Caco-2 (cell line): Measurements from ENCODE around the gene VWA8. TPM values are rescaled to one million over a fixed set of nuclear protein-coding genes. Genes with fewer than 3 reads are reported as not detected.

Experiments used
- BruUV-seq: library from RNA; stranded (reverse); fragments of 400-500 nt; replicated peaks from 2 replicates; lab custom pipeline; 2021; lab: Mats Ljungman, UMichigan
- CTCF ChIA-PET: fragments of 300-600 bp; sonication (Branson Sonifier 250); formaldehyde crosslinking; loops from one replicate; lab custom pipeline; 2022; ENCODE audit warnings: antibody characterized with exemption; lab: Charles Lee
- POLR2A ChIA-PET: fragments of 300-600 bp; sonication (Branson Sonifier 250); formaldehyde crosslinking; loops from one replicate; lab custom pipeline; 2022; ENCODE audit warnings: antibody characterized with exemption; lab: Charles Lee
- DNase-seq, 2 experiments: peaks; one replicate each; pipeline versions ENCODE4 v3.0.0 to v3.0.0-alpha.2; 2020 to 2022
- H3K27me3 ChIP-seq: replicated peaks from 2 replicates; pipeline ENCODE4 v1.6.0; 2011; ENCODE audit warnings: low read length; ENCODE audit not compliant: control insufficient read depth, insufficient read depth
- H3K36me3 ChIP-seq: 2 replicates; pipeline ENCODE4 v1.5.1; 2011; ENCODE audit warnings: low read length; ENCODE audit not compliant: control insufficient read depth, insufficient read depth
- H3K4me1 ChIP-seq: fragments of 250-450 bp; sonication (Bioruptor Pico); 2 replicates; pipeline ENCODE4 v1.5.1; 2020; ENCODE audit warnings: mild to moderate bottlenecking
- H3K4me3 ChIP-seq: 2 replicates; pipeline ENCODE4 v1.5.1; 2011; ENCODE audit warnings: low read depth, mild to moderate bottlenecking, control low read depth, low read length
- H3K9me3 ChIP-seq: fragments of 250-450 bp; sonication (Bioruptor Pico); 2 replicates; pipeline ENCODE4 v1.5.1; 2020; ENCODE audit warnings: mild to moderate bottlenecking, moderate library complexity
- H3K27ac Mint-ChIP-seq: one replicate; pipeline ENCODE4 v1.8.0; 2022; ENCODE audit warnings: mixed read lengths; ENCODE audit not compliant: unreplicated experiment
- H3K27me3 Mint-ChIP-seq: one replicate; pipeline ENCODE4 v1.8.0; 2022; ENCODE audit warnings: mixed read lengths; ENCODE audit not compliant: insufficient read depth, unreplicated experiment
- H3K36me3 Mint-ChIP-seq: one replicate; pipeline ENCODE4 v1.8.0; 2022; ENCODE audit warnings: mild to moderate bottlenecking, mixed read lengths; ENCODE audit not compliant: insufficient read depth, unreplicated experiment
- H3K4me1 Mint-ChIP-seq: one replicate; pipeline ENCODE4 v1.8.0; 2022; ENCODE audit warnings: low read depth, mixed read lengths; ENCODE audit not compliant: unreplicated experiment
- H3K4me3 Mint-ChIP-seq: one replicate; pipeline ENCODE4 v1.8.0; 2022; ENCODE audit warnings: mild to moderate bottlenecking, moderate library complexity, mixed read lengths; ENCODE audit not compliant: unreplicated experiment
- H3K9me3 Mint-ChIP-seq: one replicate; pipeline ENCODE4 v1.8.0; 2022; ENCODE audit warnings: mixed read lengths; ENCODE audit not compliant: unreplicated experiment
- CTCF ChIP-seq, 2 experiments: fragments of 200-600 bp in 1 of 2; IDR thresholded peaks; 1 replicate in 1 of 2; 2 replicates in 1 of 2; pipeline versions ENCODE4 v1.5.1 to v1.8.0; 2011 to 2022; ENCODE audit warnings: antibody characterized with exemption in 1 of 2, control low read depth in 1 of 2, inconsistent platforms in 1 of 2, low read depth in 1 of 2, low read length in 1 of 2, mild to moderate bottlenecking in 1 of 2, moderate library complexity in 1 of 2; ENCODE audit not compliant: insufficient read depth in 1 of 2, severe bottlenecking in 1 of 2, unreplicated experiment in 1 of 2
- intact Hi-C: fragments of 100-400 bp; cut with micrococcal nuclease; formaldehyde crosslinking; loops from one replicate; pipeline ENCODE4 v1.10.0; 2022; ENCODE audit not compliant: unreplicated experiment
- total RNA-seq: library from RNA; stranded (reverse); gene quantifications from 2 replicates; pipeline ENCODE4 v1.2.3, GENCODE V29; 2022

VWA8 gene
- total RNA-seq, 1 experiment from 2014 or later: 20.7 TPM

GRCh38 chr13:41938918-41939317, 22.0 kb downstream of the VWA8 start:
- ChIA-PET POLR2A (interaction anchor here (0.7 kb wide), 1 partner anchor 1636 kb away, joined by 4 read pairs; no protein-coding TSS in a partner anchor), CTCF (no interaction called here)
- Mint-ChIP-seq H3K9me3 (no peaks in the 10 kb centered on the region), H3K36me3 (no peaks in the 10 kb centered on the region), H3K4me3 (no peak overlapping the region), H3K27ac (no peak overlapping the region), H3K27me3 (no peaks in the 10 kb centered on the region), H3K4me1 (peaks cover 6% of the 10 kb centered on the region)
- Histone ChIP-seq H3K27me3 (no peaks in the 10 kb centered on the region), H3K36me3 (no peaks in the 10 kb centered on the region), H3K4me1 (peaks cover 4% of the 10 kb centered on the region; the same call in 1 of the 2 replicates), H3K4me3 (no peak overlapping the region), H3K9me3 (no peaks in the 10 kb centered on the region)
- DNase-seq: no peak
- intact Hi-C loops: no loop called here
- no TSS peak for BruUV-seq
- TF ChIP-seq CTCF (IDR thresholded peaks at IDR 0.05; ENCODE audit: insufficient read depth in 1 of 2, low read depth in 1 of 2, low read length in 1 of 2, severe bottlenecking in 1 of 2, unreplicated experiment in 1 of 2): no peak

GRCh38 chr13:41937388-41937787, 23.5 kb downstream of the VWA8 start:
- Mint-ChIP-seq H3K9me3 (no peaks in the 10 kb centered on the region), H3K27me3 (no peaks in the 10 kb centered on the region), H3K4me3 (no peak overlapping the region), H3K4me1 (peaks cover 6% of the 10 kb centered on the region), H3K27ac (no peak overlapping the region), H3K36me3 (no peaks in the 10 kb centered on the region)
- no peak for DNase-seq
- peaks cover 4% of the 10 kb centered on the region; the same call in 1 of the 2 replicates for H3K4me1 ChIP-seq
- no peak for TF ChIP-seq CTCF (IDR thresholded peaks at IDR 0.05; ENCODE audit: insufficient read depth in 1 of 2, low read depth in 1 of 2, low read length in 1 of 2, severe bottlenecking in 1 of 2, unreplicated experiment in 1 of 2)
- POLR2A ChIA-PET: no interaction called here
- intact Hi-C loops: no loop called here
- no peaks in the 10 kb centered on the region for H3K36me3 ChIP-seq
- no peaks in the 10 kb centered on the region for H3K9me3 ChIP-seq
- no peak overlapping the region for H3K4me3 ChIP-seq
- H3K27me3 ChIP-seq: no peaks in the 10 kb centered on the region
- no TSS peak for BruUV-seq
- CTCF ChIA-PET: no interaction called here

GRCh38 chr13:41935501-41935900, 25.4 kb downstream of the VWA8 start:
- intact Hi-C loops: no loop called here
- no peak overlapping the region for H3K27ac Mint-ChIP-seq
- Histone ChIP-seq H3K9me3 (no peaks in the 10 kb centered on the region), H3K4me3 (no peak overlapping the region), H3K27me3 (no peaks in the 10 kb centered on the region), H3K36me3 (no peaks in the 10 kb centered on the region), H3K4me1 (peaks cover 4% of the 10 kb centered on the region; the same call in 1 of the 2 replicates)
- CTCF ChIA-PET: no interaction called here
- POLR2A ChIA-PET: no interaction called here
- H3K4me1 Mint-ChIP-seq: peaks cover 6% of the 10 kb centered on the region
- BruUV-seq: no TSS peak
- no peaks in the 10 kb centered on the region for H3K27me3 Mint-ChIP-seq
- H3K9me3 Mint-ChIP-seq: no peaks in the 10 kb centered on the region
- DNase-seq: no peak
- TF ChIP-seq CTCF (IDR thresholded peaks at IDR 0.05; ENCODE audit: insufficient read depth in 1 of 2, low read depth in 1 of 2, low read length in 1 of 2, severe bottlenecking in 1 of 2, unreplicated experiment in 1 of 2): no peak
- H3K36me3 Mint-ChIP-seq: no peaks in the 10 kb centered on the region
- H3K4me3 Mint-ChIP-seq: no peak overlapping the region
